ENCODE data around the gene TRABD.

Gene TRABD

GRCh38 chr22:50175921-50176849, 9.5 kb upstream of the TRABD start:
- DNase-seq, result no peak

- DNase-seq, result no peak
Measured at GRCh38 chr22:50176850-50177536, 8.7 kb upstream of the TRABD start.

GRCh38 chr22:50177537-50178470, 7.9 kb upstream of the TRABD start:
- DNase-seq, result no peak

- no peak for DNase-seq
Measured at GRCh38 chr22:50178471-50178864, 7.2 kb upstream of the TRABD start.

GRCh38 chr22:50178871-50179869, 6.5 kb upstream of the TRABD start:
- DNase-seq, result no peak

GRCh38 chr22:50179937-50180726, 5.6 kb upstream of the TRABD start:
- no peak for DNase-seq

- DNase-seq, result no peak
Measured at GRCh38 chr22:50180727-50181521, 4.8 kb upstream of the TRABD start.

GRCh38 chr22:50182176-50183081, 3.3 kb upstream of the TRABD start:
- DNase-seq, result no peak

- no peak for DNase-seq
Measured at GRCh38 chr22:50183141-50183971, 2.4 kb upstream of the TRABD start.

GRCh38 chr22:50184004-50184901, 1.5 kb upstream of the TRABD start:
- no peak for DNase-seq

GRCh38 chr22:50184902-50185374, 775 bp upstream of the TRABD start:
- DNase-seq, result no peak

GRCh38 chr22:50186181-50186714, 535 bp downstream of the TRABD start:
- no peak for DNase-seq

- no peak for DNase-seq
Measured at GRCh38 chr22:50186761-50187523, 1.2 kb downstream of the TRABD start.

GRCh38 chr22:50188356-50188755, 2.6 kb downstream of the TRABD start:
- DNase-seq, result no peak

GRCh38 chr22:50189184-50189848, 3.6 kb downstream of the TRABD start:
- DNase-seq, result no peak

Data from DMS 273 treated with DMSO at 0.1 percent for 48 hours (cell line).